ENCODE data around the gene FILIP1.

Gene FILIP1

GRCh38 chr6:75263401-75263750 lies 230.2 kb downstream of the FILIP1 start:
- ChIA-PET CTCF (interaction anchor here (0.6 to 0.7 kb wide), 2 partner anchors 58 to 1144 kb away, joined by 3 read pairs; no protein-coding TSS in a partner anchor), POLR2A (ENCODE audit: low non-redundant PET) (no interaction called here)
- no peak overlapping the region for H3K27ac ChIP-seq
- TF ChIP-seq, protein P1, sequence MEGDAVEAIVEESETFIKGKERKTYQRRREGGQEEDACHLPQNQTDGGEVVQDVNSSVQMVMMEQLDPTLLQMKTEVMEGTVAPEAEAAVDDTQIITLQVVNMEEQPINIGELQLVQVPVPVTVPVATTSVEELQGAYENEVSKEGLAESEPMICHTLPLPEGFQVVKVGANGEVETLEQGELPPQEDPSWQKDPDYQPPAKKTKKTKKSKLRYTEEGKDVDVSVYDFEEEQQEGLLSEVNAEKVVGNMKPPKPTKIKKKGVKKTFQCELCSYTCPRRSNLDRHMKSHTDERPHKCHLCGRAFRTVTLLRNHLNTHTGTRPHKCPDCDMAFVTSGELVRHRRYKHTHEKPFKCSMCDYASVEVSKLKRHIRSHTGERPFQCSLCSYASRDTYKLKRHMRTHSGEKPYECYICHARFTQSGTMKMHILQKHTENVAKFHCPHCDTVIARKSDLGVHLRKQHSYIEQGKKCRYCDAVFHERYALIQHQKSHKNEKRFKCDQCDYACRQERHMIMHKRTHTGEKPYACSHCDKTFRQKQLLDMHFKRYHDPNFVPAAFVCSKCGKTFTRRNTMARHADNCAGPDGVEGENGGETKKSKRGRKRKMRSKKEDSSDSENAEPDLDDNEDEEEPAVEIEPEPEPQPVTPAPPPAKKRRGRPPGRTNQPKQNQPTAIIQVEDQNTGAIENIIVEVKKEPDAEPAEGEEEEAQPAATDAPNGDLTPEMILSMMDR (conservative IDR thresholded peaks at IDR 0.05; ENCODE audit: low read depth) = no peak
- no peak for DNase-seq (ENCODE audit: low spot score)

DNA sequence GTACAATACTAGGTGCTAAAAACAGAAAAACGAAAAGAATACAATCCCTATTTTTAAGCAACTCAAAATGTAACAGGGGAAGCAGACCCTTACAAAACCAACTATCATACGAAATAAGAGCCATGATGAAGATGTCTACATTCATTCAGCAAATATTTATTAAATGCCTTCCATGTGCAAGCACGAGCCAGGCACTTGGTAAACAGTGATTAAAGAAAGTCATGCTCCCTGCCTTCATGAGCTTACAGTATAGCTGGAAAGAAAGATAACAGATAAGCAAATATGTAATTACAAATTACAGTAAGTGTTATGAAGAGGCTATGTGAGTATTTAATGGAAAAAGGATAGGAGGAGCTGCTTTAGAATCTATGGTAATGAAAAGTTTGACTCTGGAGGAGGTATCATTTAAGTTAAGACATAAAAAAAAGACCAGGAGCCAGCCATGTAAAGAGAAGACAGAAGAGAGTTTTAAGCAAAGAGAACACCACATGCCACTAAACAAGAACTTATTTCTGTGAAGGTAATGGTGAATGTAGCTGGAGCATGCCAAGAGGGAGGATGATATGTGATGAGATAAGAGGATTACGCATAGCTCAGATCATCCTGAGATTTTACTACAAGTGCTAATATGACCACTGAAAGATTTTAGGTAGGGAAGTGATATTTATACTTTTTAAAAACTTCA lies 230.7 kb downstream of the FILIP1 start:
- TF ChIP-seq, protein P1 (conservative IDR thresholded peaks at IDR 0.05; ENCODE audit: low read depth) = no peak
- POLR2A ChIA-PET (ENCODE audit: low non-redundant PET) = no interaction called here
- CTCF ChIA-PET = interaction anchor here (0.6 to 0.7 kb wide), 2 partner anchors 58 to 1145 kb away, joined by 3 read pairs; no protein-coding TSS in a partner anchor
- no peak for DNase-seq (ENCODE audit: low spot score)
- no peak overlapping the region for H3K27ac ChIP-seq

- TF ChIP-seq, protein P1 (conservative IDR thresholded peaks at IDR 0.05; ENCODE audit: low read depth) = no peak
- H3K27ac ChIP-seq = no peak overlapping the region
- ChIA-PET CTCF (no interaction called here), POLR2A (ENCODE audit: low non-redundant PET) (no interaction called here)
- no peak for DNase-seq (ENCODE audit: low spot score)
Observed at GRCh38 chr6:75261299-75261698, 232.3 kb downstream of the FILIP1 start.

GRCh38 chr6:75257343-75258087 lies 236.1 kb downstream of the FILIP1 start:
- CTCF ChIA-PET = interaction anchor here (1.4 kb wide), 1 partner anchor 9 kb away, joined by 5 read pairs; no protein-coding TSS in a partner anchor
- H3K27ac ChIP-seq = no peak overlapping the region
- TF ChIP-seq, protein P1 (conservative IDR thresholded peaks at IDR 0.05; ENCODE audit: low read depth) = no peak
- no peak for DNase-seq (ENCODE audit: low spot score)
- POLR2A ChIA-PET (ENCODE audit: low non-redundant PET) = no interaction called here

DNA sequence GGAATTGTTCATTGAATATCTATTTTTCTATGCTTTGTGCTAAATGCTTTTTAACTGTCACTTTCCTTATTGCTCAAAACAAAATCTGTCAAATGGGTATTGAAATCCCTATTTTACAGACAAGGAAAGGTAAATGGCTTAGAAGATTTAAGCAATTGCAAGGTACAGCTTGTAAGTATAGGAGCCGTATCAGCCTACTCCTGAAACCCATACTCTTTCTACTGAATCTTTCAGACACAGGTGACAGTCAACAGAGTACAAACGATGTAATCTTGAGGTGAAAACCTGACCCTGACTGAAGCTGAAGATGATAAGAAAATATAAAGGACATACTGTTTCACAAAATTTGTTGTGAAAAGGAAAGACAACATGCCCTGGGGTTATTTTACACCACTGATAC lies 243.0 kb downstream of the FILIP1 start:
- H3K27ac ChIP-seq = no peak overlapping the region
- ChIA-PET CTCF (no interaction called here), POLR2A (ENCODE audit: low non-redundant PET) (no interaction called here)
- TF ChIP-seq, protein P1 (conservative IDR thresholded peaks at IDR 0.05; ENCODE audit: low read depth) = no peak
- DNase-seq (ENCODE audit: low spot score) = no peak

- TF ChIP-seq, protein P1 (conservative IDR thresholded peaks at IDR 0.05; ENCODE audit: low read depth) = no peak
- DNase-seq (ENCODE audit: low spot score) = no peak
- H3K27ac ChIP-seq = no peak overlapping the region
- CTCF ChIA-PET = interaction anchor here (0.5 kb wide), 1 partner anchor 280 kb away, joined by 3 read pairs; no protein-coding TSS in a partner anchor
- POLR2A ChIA-PET (ENCODE audit: low non-redundant PET) = no interaction called here
Observed at GRCh38 chr6:75249837-75250236, 243.8 kb downstream of the FILIP1 start.

All from RWPE1 (cell line).